COR-L47 (cell line): ENCODE results near the gene SLC44A4.
"Not testable (repeated sequence)": the region's sequence is repeated elsewhere in the genome, so short reads cannot be mapped to it uniquely, and the experiment has no call there.

Experiments used
- DNase-seq: peaks from one replicate; lab custom pipeline; 2025; lab: John Stamatoyannopoulos, UW

SLC44A4 gene

GRCh38 chr6:31879901-31880300 is 1.1 kb upstream of the SLC44A4 start:
- DNase-seq, result no peak

GRCh38 chr6:31879143-31879542 is 346 bp upstream of the SLC44A4 start:
- no peak for DNase-seq

GRCh38 chr6:31878222-31878621 is 575 bp downstream of the SLC44A4 start:
- DNase-seq, result no peak

- DNase-seq, result no peak
Measured at GRCh38 chr6:31877651-31878161, 1.1 kb downstream of the SLC44A4 start.

- no peak for DNase-seq
Measured at GRCh38 chr6:31877125-31877650, 1.6 kb downstream of the SLC44A4 start.

- no peak for DNase-seq
Measured at GRCh38 chr6:31876357-31876756, 2.4 kb downstream of the SLC44A4 start.

- DNase-seq, result no peak
Measured at GRCh38 chr6:31875877-31876276, 2.9 kb downstream of the SLC44A4 start.

GRCh38 chr6:31874836-31875572 is 3.8 kb downstream of the SLC44A4 start:
- no peak for DNase-seq

- no peak for DNase-seq
Measured at GRCh38 chr6:31874084-31874670, 4.6 kb downstream of the SLC44A4 start.

GRCh38 chr6:31871046-31871659 is 7.6 kb downstream of the SLC44A4 start:
- no peak for DNase-seq

- no peak for DNase-seq
Measured at GRCh38 chr6:31870385-31870921, 8.3 kb downstream of the SLC44A4 start.

GRCh38 chr6:31869343-31869742 is 9.5 kb downstream of the SLC44A4 start:
- DNase-seq, result no peak

- DNase-seq, result not testable (repeated sequence)
Measured at GRCh38 chr6:31868658-31868971, 10.2 kb downstream of the SLC44A4 start.

GRCh38 chr6:31865205-31866118 is 13.3 kb downstream of the SLC44A4 start:
- no peak for DNase-seq

- DNase-seq, result no peak
Measured at GRCh38 chr6:31864818-31865204, 14.0 kb downstream of the SLC44A4 start.

GRCh38 chr6:31864123-31864562 is 14.7 kb downstream of the SLC44A4 start:
- not testable (repeated sequence) for DNase-seq

GRCh38 chr6:31862344-31863235 is 16.2 kb downstream of the SLC44A4 start, which contains the start of gene NEU1:
Gene NEU1, minus strand, starts transcription at chr6:31862821. Its CDS starts 45 bp downstream, at chr6:31862776.
- DNase-seq, result peak; percentile 100

- no peak for DNase-seq
Measured at GRCh38 chr6:31861919-31862343, 16.9 kb downstream of the SLC44A4 start.

GRCh38 chr6:31861150-31861549 is 17.6 kb downstream of the SLC44A4 start:
- DNase-seq, result no peak

GRCh38 chr6:31860349-31860748 is 18.4 kb downstream of the SLC44A4 start:
- no peak for DNase-seq
